Activated CD8-positive, alpha-beta memory T cell treated with anti-CD3 and anti-CD28 coated beads, Interleukin-2, amount 50 U/mL, for 1 hour (primary cell): ENCODE results near the gene ZNF771.
"Not testable (repeated sequence)": the region's sequence is repeated elsewhere in the genome, so short reads cannot be mapped to it uniquely, and the experiment has no call there.

Experiments used
- DNase-seq: peaks from one replicate; pipeline ENCODE4 v3.0.0-alpha.2; 2020; ENCODE audit errors: extremely low read depth

Gene ZNF771

GRCh38 chr16:30375864-30376263 lies 31.5 kb upstream of the ZNF771 start:
- no peak for DNase-seq

GRCh38 chr16:30376461-30376902 lies 30.9 kb upstream of the ZNF771 start:
- no peak for DNase-seq

GRCh38 chr16:30377050-30377811 lies 30.2 kb upstream of the ZNF771 start:
- no peak for DNase-seq

- peak; percentile 85 for DNase-seq
These were observed 29.6 kb upstream of the ZNF771 start for GRCh38 chr16:30377812-30378235.

GRCh38 chr16:30378236-30379157 lies 28.9 kb upstream of the ZNF771 start:
- peak; percentile 96 for DNase-seq

- DNase-seq = no peak
These were observed 28.1 kb upstream of the ZNF771 start for GRCh38 chr16:30379158-30379783.

- no peak for DNase-seq
These were observed 27.2 kb upstream of the ZNF771 start for GRCh38 chr16:30380072-30380802.

GRCh38 chr16:30380803-30381208 lies 26.6 kb upstream of the ZNF771 start:
- no peak for DNase-seq

GRCh38 chr16:30381291-30382041 lies 25.9 kb upstream of the ZNF771 start:
- DNase-seq = no peak

- peak; percentile 62 for DNase-seq
These were observed 25.1 kb upstream of the ZNF771 start, which contains the start of gene SEPTIN1 for GRCh38 chr16:30382111-30382881. Gene SEPTIN1, minus strand, starts transcription at chr16:30382561. Its CDS starts 19 bp downstream, at chr16:30382542.

GRCh38 chr16:30383521-30383920 lies 23.9 kb upstream of the ZNF771 start:
- DNase-seq = no peak

- no peak for DNase-seq
These were observed 12.7 kb upstream of the ZNF771 start for GRCh38 chr16:30394592-30395154.

GRCh38 chr16:30395155-30395991 lies 12.0 kb upstream of the ZNF771 start, which contains the start of gene ZNF48:
Gene ZNF48, plus strand, starts transcription at chr16:30395420. Its CDS starts 375 bp downstream, at chr16:30395795.
- DNase-seq = no peak

GRCh38 chr16:30395992-30396585 lies 11.3 kb upstream of the ZNF771 start:
- no peak for DNase-seq

- not testable (repeated sequence) for DNase-seq
These were observed 10.8 kb upstream of the ZNF771 start for GRCh38 chr16:30396627-30397026.

- DNase-seq = no peak
These were observed 10.3 kb upstream of the ZNF771 start for GRCh38 chr16:30397056-30397455.

GRCh38 chr16:30397776-30398660 lies 9.4 kb upstream of the ZNF771 start:
- no peak for DNase-seq
